ENCODE data around the gene SIAH1.
"Not testable (repeated sequence)": the region's sequence is repeated elsewhere in the genome, so short reads cannot be mapped to it uniquely, and the experiment has no call there.

DNA sequence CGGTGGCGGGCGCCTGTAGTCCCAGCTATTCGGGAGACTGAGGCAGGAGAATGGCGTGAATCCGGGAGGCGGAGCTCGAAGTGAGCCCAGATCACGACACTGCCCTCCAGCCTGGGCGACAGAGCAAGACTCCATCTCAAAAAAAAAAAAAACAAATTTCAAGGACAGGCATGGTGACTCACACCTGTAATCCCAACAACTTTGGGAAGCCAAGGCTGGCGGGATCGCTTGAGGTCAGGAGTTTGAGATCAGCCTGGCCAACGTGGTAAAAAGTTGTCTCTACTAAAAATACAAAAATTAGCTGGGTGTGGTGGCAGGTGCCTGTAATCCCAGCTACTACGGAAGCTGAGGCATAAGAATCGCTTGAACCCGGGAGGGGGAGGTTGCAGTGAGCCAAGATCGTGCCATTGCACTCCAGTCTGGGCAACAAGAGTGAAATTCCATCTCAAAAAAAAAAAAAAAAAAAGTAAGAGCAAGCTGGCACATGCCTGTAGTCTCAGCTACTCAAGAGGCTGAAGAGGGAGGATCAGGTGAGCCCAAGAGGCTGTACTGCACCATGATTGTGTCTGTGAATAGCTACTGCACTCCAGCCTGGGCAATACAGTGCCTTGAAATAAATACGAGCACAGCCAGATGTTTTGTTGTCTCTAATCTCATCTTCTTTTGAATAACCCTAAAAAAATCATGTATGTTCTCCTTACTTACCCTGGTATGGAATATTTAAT lies 14.4 kb downstream of the SIAH1 start:
- TF ChIP-seq, protein P1, sequence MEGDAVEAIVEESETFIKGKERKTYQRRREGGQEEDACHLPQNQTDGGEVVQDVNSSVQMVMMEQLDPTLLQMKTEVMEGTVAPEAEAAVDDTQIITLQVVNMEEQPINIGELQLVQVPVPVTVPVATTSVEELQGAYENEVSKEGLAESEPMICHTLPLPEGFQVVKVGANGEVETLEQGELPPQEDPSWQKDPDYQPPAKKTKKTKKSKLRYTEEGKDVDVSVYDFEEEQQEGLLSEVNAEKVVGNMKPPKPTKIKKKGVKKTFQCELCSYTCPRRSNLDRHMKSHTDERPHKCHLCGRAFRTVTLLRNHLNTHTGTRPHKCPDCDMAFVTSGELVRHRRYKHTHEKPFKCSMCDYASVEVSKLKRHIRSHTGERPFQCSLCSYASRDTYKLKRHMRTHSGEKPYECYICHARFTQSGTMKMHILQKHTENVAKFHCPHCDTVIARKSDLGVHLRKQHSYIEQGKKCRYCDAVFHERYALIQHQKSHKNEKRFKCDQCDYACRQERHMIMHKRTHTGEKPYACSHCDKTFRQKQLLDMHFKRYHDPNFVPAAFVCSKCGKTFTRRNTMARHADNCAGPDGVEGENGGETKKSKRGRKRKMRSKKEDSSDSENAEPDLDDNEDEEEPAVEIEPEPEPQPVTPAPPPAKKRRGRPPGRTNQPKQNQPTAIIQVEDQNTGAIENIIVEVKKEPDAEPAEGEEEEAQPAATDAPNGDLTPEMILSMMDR (IDR thresholded peaks at IDR 0.05) = not testable (repeated sequence)
- TF ChIP-seq EZH2phosphoT487, EZH2 (IDR thresholded peaks at IDR 0.05): not testable (repeated sequence)
